Uterus (tissue), 2 donors: ENCODE measurements around the gene OR6T1.

Experiments used
- CTCF ChIP-seq, 4 experiments: fragments of 200-600 bp in 2 of 4; fragments of 450-650 bp in 2 of 4; sonication (generic) in 2 of 4; IDR thresholded peaks; one replicate each; pipeline ENCODE4 v1.5.1; 2016 to 2019; ENCODE audit warnings: antibody characterized with exemption in 4 of 4, mild to moderate bottlenecking in 2 of 4, moderate library complexity in 1 of 4
- POLR2A ChIP-seq, 2 donors: fragments of 450-650 bp; IDR thresholded peaks; one replicate each; pipeline ENCODE4 v1.6.1; 2016; ENCODE audit warnings: antibody characterized with exemption in 2 of 2, mild to moderate bottlenecking in 1 of 2, moderate library complexity in 1 of 2

- no peak for TF ChIP-seq POLR2A (IDR thresholded peaks at IDR 0.05)
- TF ChIP-seq CTCF (IDR thresholded peaks at IDR 0.05) = no peak
Observed at GRCh38 chr11:123943738-123944137, at the start of gene OR6T1.
